GM23248 (cell line): ENCODE results near the gene PLXDC1. TPM values are rescaled to one million over a fixed set of nuclear protein-coding genes. Genes with fewer than 3 reads are reported as not detected.
"Not testable (repeated sequence)": the region's sequence is repeated elsewhere in the genome, so short reads cannot be mapped to it uniquely, and the experiment has no call there.

Source experiments
- DNase-seq: peaks from one replicate; pipeline ENCODE4 v3.0.0-alpha.2; 2015
- H2AFZ ChIP-seq: fragments of 200-600 bp; sonication (generic); 2 replicates; pipeline ENCODE4 v1.6.1; 2016; ENCODE audit warnings: antibody characterized with exemption
- H3F3A ChIP-seq: fragments of 200-600 bp; sonication (generic); 2 replicates; pipeline ENCODE4 v1.6.1; 2016; ENCODE audit warnings: mild to moderate bottlenecking, antibody characterized with exemption, mixed run types; ENCODE audit not compliant: insufficient read depth
- H3K27ac ChIP-seq: fragments of 200-600 bp; sonication (generic); 2 replicates; pipeline ENCODE4 v1.5.1; 2016; ENCODE audit warnings: mild to moderate bottlenecking
- H3K27me3 ChIP-seq: fragments of 200-600 bp; sonication (generic); replicated peaks from 2 replicates; pipeline ENCODE4 v1.6.1; 2016; ENCODE audit warnings: mild to moderate bottlenecking; ENCODE audit not compliant: insufficient read depth
- H3K36me3 ChIP-seq: fragments of 200-600 bp; sonication (generic); 2 replicates; pipeline ENCODE4 v1.6.1; 2016; ENCODE audit warnings: low read depth, mild to moderate bottlenecking
- H3K4me1 ChIP-seq: fragments of 200-600 bp; sonication (generic); 2 replicates; pipeline ENCODE4 v1.6.1; 2016; ENCODE audit warnings: mild to moderate bottlenecking; ENCODE audit not compliant: insufficient read depth
- H3K4me2 ChIP-seq: fragments of 200-600 bp; sonication (generic); one replicate; pipeline ENCODE4 v1.6.1; 2016; ENCODE audit warnings: mild to moderate bottlenecking; ENCODE audit not compliant: unreplicated experiment
- H3K4me3 ChIP-seq: fragments of 200-600 bp; sonication (generic); 2 replicates; pipeline ENCODE4 v1.5.1; 2016; ENCODE audit warnings: mild to moderate bottlenecking
- H3K79me2 ChIP-seq: fragments of 200-600 bp; sonication (generic); 2 replicates; pipeline ENCODE4 v1.6.1; 2016; ENCODE audit warnings: mild to moderate bottlenecking; ENCODE audit not compliant: insufficient read depth
- H3K9ac ChIP-seq: fragments of 200-600 bp; sonication (generic); 2 replicates; pipeline ENCODE4 v1.6.1; 2016; ENCODE audit warnings: mild to moderate bottlenecking
- H3K9me2 ChIP-seq: fragments of 200-600 bp; sonication (generic); 2 replicates; pipeline ENCODE4 v1.6.1; 2016; ENCODE audit warnings: mixed run types, mild to moderate bottlenecking, moderate library complexity; ENCODE audit not compliant: insufficient read depth
- H3K9me3 ChIP-seq: fragments of 200-600 bp; sonication (generic); one replicate; pipeline ENCODE4 v1.6.1; 2017; ENCODE audit warnings: low read depth
- H4K20me1 ChIP-seq: fragments of 200-600 bp; sonication (generic); 2 replicates; pipeline ENCODE4 v1.6.0; 2016; ENCODE audit not compliant: insufficient read depth
- EZH2 ChIP-seq: fragments of 200-600 bp; sonication (generic); IDR thresholded peaks from 2 replicates; pipeline ENCODE4 v1.6.1; 2018; ENCODE audit warnings: antibody characterized with exemption, mild to moderate bottlenecking; ENCODE audit not compliant: insufficient read depth, poor library complexity, severe bottlenecking
- EZH2phosphoT487 ChIP-seq: fragments of 200-600 bp; sonication (generic); IDR thresholded peaks from 2 replicates; pipeline ENCODE4 v1.6.1; 2018; ENCODE audit warnings: antibody characterized with exemption, moderate library complexity, mild to moderate bottlenecking, low read depth; ENCODE audit not compliant: insufficient read depth
- WGBS, 2 experiments: methylation state at CpG; one replicate each; pipeline ENCODE4 v1.1.6; 2015 to 2017; ENCODE audit warnings: low lambda C conversion rate in 2 of 2, low coverage in 1 of 2; ENCODE audit errors: missing lambda C conversion rate in 2 of 2; 5-methylcytosine and 5-hydroxymethylcytosine counted together
- in situ Hi-C: fragments of 300-500 bp; cut with MboI; formaldehyde crosslinking; loops from 2 replicates; pipeline ENCODE4 v1.15.0; 2020
- polyA plus RNA-seq: library from polyadenylated mRNA; unstranded; fragments of >200 nt; fragmentation: Nextera tagmentation; extraction: Ambion mirVana; gene quantifications from 2 replicates; pipeline ENCODE4 v1.2.1, GENCODE V29; 2016
- total RNA-seq: library from RNA; depleted of rRNA; stranded (reverse); fragments of >200 nt; shearing (Covaris generic); gene quantifications from 2 replicates; pipeline ENCODE4 v1.2.3, GENCODE V29; 2014

Gene PLXDC1
- total and polyA plus RNA-seq, 2 experiments from 2014 or later = 0.24 TPM; not detected in 1

DNA sequence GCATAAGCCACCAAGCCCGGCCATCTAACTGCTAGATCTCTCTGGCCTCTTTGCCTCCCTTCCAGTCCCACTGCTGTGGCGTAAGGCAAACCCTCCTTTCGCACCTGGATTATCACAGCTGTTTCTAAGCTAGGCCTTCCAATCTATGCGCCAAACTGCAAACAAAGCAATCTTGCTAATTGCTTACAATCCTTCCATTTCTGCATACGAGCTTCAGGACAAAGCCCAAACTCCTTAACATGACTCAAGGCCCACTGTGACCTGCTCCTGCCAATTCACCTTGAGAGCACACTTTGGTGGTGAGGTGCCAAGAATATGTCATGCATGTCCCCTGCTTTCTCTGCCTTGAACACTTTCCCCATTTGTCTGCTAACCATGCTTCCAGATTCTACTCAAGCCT is 20.5 kb upstream of the PLXDC1 start:
- Histone ChIP-seq H3F3A (no peaks in the 10 kb centered on the region), H3K4me2 (no peak overlapping the region), H4K20me1 (no peaks in the 10 kb centered on the region), H3K4me1 (no peaks in the 10 kb centered on the region), H3K36me3 (no peaks in the 10 kb centered on the region), H3K9me2 (no peaks in the 10 kb centered on the region), H3K9me3 (no peaks in the 10 kb centered on the region), H3K9ac (no peak overlapping the region), H3K4me3 (no peak overlapping the region), H3K27ac (no peak overlapping the region), H3K79me2 (no peaks in the 10 kb centered on the region), H3K27me3 (no peaks in the 10 kb centered on the region), H2AFZ (no peak overlapping the region)
- no peak for DNase-seq
- in situ Hi-C loops = no loop called here
- 70 to 75% methylated on average over 5 of the region's 5 CpGs for WGBS, 2 experiments
- TF ChIP-seq EZH2 (no peak), EZH2phosphoT487 (no peak)

- TF ChIP-seq EZH2phosphoT487 = no peak
- TF ChIP-seq EZH2 = no peak
Observed at GRCh38 chr17:39170558-39170957, 19.1 kb upstream of the PLXDC1 start.

GRCh38 chr17:39170109-39170508 is 18.7 kb upstream of the PLXDC1 start:
- H3K9me3 ChIP-seq = no peaks in the 10 kb centered on the region
- H3K79me2 ChIP-seq = no peaks in the 10 kb centered on the region
- H2AFZ ChIP-seq = no peak overlapping the region
- no peak overlapping the region for H3K9ac ChIP-seq
- no peaks in the 10 kb centered on the region for H3K4me1 ChIP-seq
- TF ChIP-seq EZH2phosphoT487 (no peak), EZH2 (no peak)
- no peaks in the 10 kb centered on the region for H4K20me1 ChIP-seq
- H3K27ac ChIP-seq = no peak overlapping the region
- H3K4me3 ChIP-seq = no peak overlapping the region
- no peaks in the 10 kb centered on the region; the same call in 1 of the 2 replicates for H3K27me3 ChIP-seq
- no peaks in the 10 kb centered on the region for H3K9me2 ChIP-seq
- no peaks in the 10 kb centered on the region for H3K36me3 ChIP-seq
- no peak for DNase-seq
- H3F3A ChIP-seq = no peaks in the 10 kb centered on the region
- H3K4me2 ChIP-seq = no peak overlapping the region
- 70 to 72% methylated on average over 4 of the region's 4 CpGs for WGBS, 2 experiments
- in situ Hi-C loops = no loop called here

More at GRCh38 chr17:39170558-39170957, 19.1 kb upstream of the PLXDC1 start:
- H3K27me3 ChIP-seq = no peaks in the 10 kb centered on the region; the same call in 1 of the 2 replicates
- 65 to 69% methylated on average over 6 of the region's 6 CpGs for WGBS, 2 experiments
- H3K4me2 ChIP-seq = no peak overlapping the region
- H3K9me2 ChIP-seq = no peaks in the 10 kb centered on the region
- H3K9ac ChIP-seq = no peak overlapping the region
- H3F3A ChIP-seq = no peaks in the 10 kb centered on the region
- H3K79me2 ChIP-seq = no peaks in the 10 kb centered on the region
- H3K36me3 ChIP-seq = no peaks in the 10 kb centered on the region
- H3K9me3 ChIP-seq = no peaks in the 10 kb centered on the region
- H3K4me1 ChIP-seq = no peaks in the 10 kb centered on the region
- no peak overlapping the region for H3K27ac ChIP-seq
- no peak for DNase-seq
- H3K4me3 ChIP-seq = no peak overlapping the region
- H2AFZ ChIP-seq = no peak overlapping the region
- in situ Hi-C loops = no loop called here
- no peaks in the 10 kb centered on the region for H4K20me1 ChIP-seq

- Histone ChIP-seq H3K9me3 (no peaks in the 10 kb centered on the region), H3K9ac (no peak overlapping the region), H3F3A (no peaks in the 10 kb centered on the region), H3K9me2 (no peaks in the 10 kb centered on the region), H2AFZ (no peak overlapping the region), H3K27me3 (no peaks in the 10 kb centered on the region; the same call in 1 of the 2 replicates), H3K4me2 (no peak overlapping the region), H3K4me1 (no peaks in the 10 kb centered on the region), H3K79me2 (no peaks in the 10 kb centered on the region), H3K36me3 (no peaks in the 10 kb centered on the region), H3K4me3 (no peak overlapping the region), H3K27ac (no peak overlapping the region), H4K20me1 (no peaks in the 10 kb centered on the region)
- in situ Hi-C loops = no loop called here
- no peak for DNase-seq
- WGBS, 2 experiments = 48 to 55% methylated on average over 3 of the region's 3 CpGs
- TF ChIP-seq EZH2 (no peak), EZH2phosphoT487 (no peak)
Observed at GRCh38 chr17:39169518-39169917, 18.1 kb upstream of the PLXDC1 start.

DNA sequence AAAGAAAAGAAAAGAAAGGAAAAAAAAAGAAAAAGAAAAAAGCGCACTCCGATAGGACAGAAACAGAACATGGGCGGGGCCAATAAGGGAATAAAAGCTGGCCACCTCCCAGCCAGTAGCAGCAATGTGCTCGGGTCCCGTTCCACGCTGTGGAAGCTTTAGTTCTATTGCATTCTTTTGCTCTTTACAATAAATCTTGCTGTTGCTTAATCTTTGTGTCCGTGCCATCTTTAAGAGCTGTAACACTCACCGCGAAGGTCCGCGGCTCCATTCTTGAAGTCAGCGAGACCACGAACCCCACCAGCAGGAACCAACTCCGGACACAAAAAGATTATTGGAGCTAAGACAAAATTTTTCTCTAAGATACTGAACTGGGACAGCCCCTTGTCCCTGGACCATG is 17.7 kb upstream of the PLXDC1 start:
- Histone ChIP-seq H3K27me3 (no peaks in the 10 kb centered on the region; the same call in 1 of the 2 replicates), H3K4me1 (0 out of 2 replicates have a peak, but pooled peaks cover 3% of the 10 kb centered on the region), H3K36me3 (no peaks in the 10 kb centered on the region), H3K27ac (no peak overlapping the region), H4K20me1 (no peaks in the 10 kb centered on the region), H3K9me2 (no peaks in the 10 kb centered on the region), H3K9me3 (no peaks in the 10 kb centered on the region), H3F3A (no peaks in the 10 kb centered on the region), H2AFZ (no peak overlapping the region), H3K9ac (no peak overlapping the region), H3K4me3 (no peak overlapping the region), H3K79me2 (no peaks in the 10 kb centered on the region), H3K4me2 (no peak overlapping the region)
- WGBS, 2 experiments = 61 to 65% methylated on average over 14 of the region's 14 CpGs
- TF ChIP-seq EZH2 = no peak
- TF ChIP-seq EZH2phosphoT487 = no peak
- no peak for DNase-seq
- in situ Hi-C loops = no loop called here

DNA sequence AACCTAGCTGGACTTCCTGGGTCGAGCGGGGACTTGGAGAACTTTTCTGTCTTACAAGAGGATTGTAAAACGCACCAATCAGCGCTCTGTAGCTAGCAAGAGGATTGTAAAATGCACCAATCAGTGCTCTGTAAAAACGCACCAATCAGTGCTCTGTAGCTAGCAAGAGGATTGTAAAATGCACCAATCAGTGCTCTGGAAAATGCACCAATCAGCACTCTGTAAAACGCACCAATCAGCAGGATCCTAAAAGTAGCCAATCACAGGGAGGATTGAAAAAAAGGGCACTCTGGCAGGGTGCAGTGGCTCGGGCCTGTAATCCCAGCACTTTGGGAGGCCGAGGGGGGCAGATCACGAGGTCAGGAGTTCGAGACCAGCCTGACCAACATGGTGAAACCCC is 17.1 kb upstream of the PLXDC1 start:
- DNase-seq, H3K27me3 ChIP-seq, in situ Hi-C loops, H3K9ac ChIP-seq, H3K4me2 ChIP-seq, H3K9me2 ChIP-seq, H3K36me3 ChIP-seq, H3K4me1 ChIP-seq, H3K27ac ChIP-seq, H3K79me2 ChIP-seq, H3F3A ChIP-seq, H3K9me3 ChIP-seq, H3K4me3 ChIP-seq, H4K20me1 ChIP-seq, H2AFZ ChIP-seq: not testable (repeated sequence)
- WGBS, 2 experiments = 79 to 81% methylated on average over 10 of the region's 10 CpGs
